ENCODE data around the gene CABP1. TPM values are rescaled to one million over a fixed set of nuclear protein-coding genes. Genes with fewer than 3 reads are reported as not detected.

The CABP1 gene
- total RNA-seq, 4 donors from 2014 or later = 0.51 to 6.4 (median 2.1) TPM; not detected in 1

- Histone ChIP-seq H3K27me3 (no peaks in the 10 kb centered on the region), H3K36me3 (no peaks in the 10 kb centered on the region), H3K4me1 (peaks cover 0 to 7% of the 10 kb centered on the region in 2 donors), H3K27ac (peak overlapping the region; percentile 88 to 89), H3K9me3 (no peaks in the 10 kb centered on the region), H3K4me3 (peak overlapping the region; percentile 39 to 79)
- peak; percentile 22 to 27 for DNase-seq
- intact Hi-C loops (cut with DNase I; ENCODE audit: low total_unique reads) = loop anchor here (5.0 kb wide), 1 partner anchor 64 kb away; no protein-coding TSS in a partner anchor
- no peak for TF ChIP-seq POLR2A (IDR thresholded peaks at IDR 0.05)
- TF ChIP-seq, protein P1, sequence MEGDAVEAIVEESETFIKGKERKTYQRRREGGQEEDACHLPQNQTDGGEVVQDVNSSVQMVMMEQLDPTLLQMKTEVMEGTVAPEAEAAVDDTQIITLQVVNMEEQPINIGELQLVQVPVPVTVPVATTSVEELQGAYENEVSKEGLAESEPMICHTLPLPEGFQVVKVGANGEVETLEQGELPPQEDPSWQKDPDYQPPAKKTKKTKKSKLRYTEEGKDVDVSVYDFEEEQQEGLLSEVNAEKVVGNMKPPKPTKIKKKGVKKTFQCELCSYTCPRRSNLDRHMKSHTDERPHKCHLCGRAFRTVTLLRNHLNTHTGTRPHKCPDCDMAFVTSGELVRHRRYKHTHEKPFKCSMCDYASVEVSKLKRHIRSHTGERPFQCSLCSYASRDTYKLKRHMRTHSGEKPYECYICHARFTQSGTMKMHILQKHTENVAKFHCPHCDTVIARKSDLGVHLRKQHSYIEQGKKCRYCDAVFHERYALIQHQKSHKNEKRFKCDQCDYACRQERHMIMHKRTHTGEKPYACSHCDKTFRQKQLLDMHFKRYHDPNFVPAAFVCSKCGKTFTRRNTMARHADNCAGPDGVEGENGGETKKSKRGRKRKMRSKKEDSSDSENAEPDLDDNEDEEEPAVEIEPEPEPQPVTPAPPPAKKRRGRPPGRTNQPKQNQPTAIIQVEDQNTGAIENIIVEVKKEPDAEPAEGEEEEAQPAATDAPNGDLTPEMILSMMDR (IDR thresholded peaks at IDR 0.05) = no peak
Observed at GRCh38 chr12:120710805-120711296, 70.4 kb downstream of the CABP1 start.

DNA sequence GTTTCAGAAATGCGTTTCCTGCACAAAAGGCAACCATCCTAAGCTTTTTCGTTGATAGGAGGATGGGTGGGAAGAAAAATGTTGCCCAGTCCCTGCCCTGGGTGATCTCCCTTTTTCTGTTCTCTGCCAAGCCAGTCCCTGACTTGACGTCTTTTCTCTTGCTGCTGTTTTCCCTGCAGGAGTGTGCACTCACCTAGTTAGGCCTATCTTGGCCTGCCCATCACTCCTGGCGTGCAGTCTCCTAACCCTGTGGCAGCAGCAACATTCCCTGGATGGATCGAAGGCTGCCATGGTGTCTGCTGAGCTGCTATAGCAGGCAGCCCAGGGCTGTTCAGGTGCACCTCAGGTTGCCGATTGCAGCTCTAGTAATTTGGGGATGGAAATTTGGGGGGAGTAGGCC is 71.0 kb downstream of the CABP1 start:
- peaks cover 0 to 7% of the 10 kb centered on the region in 2 donors for H3K4me1 ChIP-seq
- no peak for DNase-seq
- no peaks in the 10 kb centered on the region for H3K27me3 ChIP-seq
- intact Hi-C loops (cut with DNase I; ENCODE audit: low total_unique reads) = loop anchor here (5.0 kb wide), 1 partner anchor 64 kb away; no protein-coding TSS in a partner anchor
- H3K4me3 ChIP-seq = peak overlapping the region; percentile 39 to 79
- H3K36me3 ChIP-seq = no peaks in the 10 kb centered on the region
- peak overlapping the region; percentile 88 to 89 for H3K27ac ChIP-seq
- H3K9me3 ChIP-seq = no peaks in the 10 kb centered on the region
- TF ChIP-seq, protein P1 (IDR thresholded peaks at IDR 0.05) = no peak
- TF ChIP-seq POLR2A (IDR thresholded peaks at IDR 0.05) = no peak

- DNase-seq = no peak
- peak overlapping the region in 1 of 2 donors; percentile 88 for H3K27ac ChIP-seq
- TF ChIP-seq, protein P1 (IDR thresholded peaks at IDR 0.05) = no peak
- no peak for TF ChIP-seq POLR2A (IDR thresholded peaks at IDR 0.05)
- H3K9me3 ChIP-seq = no peaks in the 10 kb centered on the region
- no peaks in the 10 kb centered on the region for H3K36me3 ChIP-seq
- intact Hi-C loops (cut with DNase I; ENCODE audit: low total_unique reads) = loop anchor here (5.0 kb wide), 1 partner anchor 65 kb away; no protein-coding TSS in a partner anchor
- H3K27me3 ChIP-seq = no peaks in the 10 kb centered on the region
- H3K4me1 ChIP-seq = peaks cover 0 to 7% of the 10 kb centered on the region in 2 donors
- H3K4me3 ChIP-seq = no peak overlapping the region
Observed at GRCh38 chr12:120712610-120713009, 72.2 kb downstream of the CABP1 start.

DNA sequence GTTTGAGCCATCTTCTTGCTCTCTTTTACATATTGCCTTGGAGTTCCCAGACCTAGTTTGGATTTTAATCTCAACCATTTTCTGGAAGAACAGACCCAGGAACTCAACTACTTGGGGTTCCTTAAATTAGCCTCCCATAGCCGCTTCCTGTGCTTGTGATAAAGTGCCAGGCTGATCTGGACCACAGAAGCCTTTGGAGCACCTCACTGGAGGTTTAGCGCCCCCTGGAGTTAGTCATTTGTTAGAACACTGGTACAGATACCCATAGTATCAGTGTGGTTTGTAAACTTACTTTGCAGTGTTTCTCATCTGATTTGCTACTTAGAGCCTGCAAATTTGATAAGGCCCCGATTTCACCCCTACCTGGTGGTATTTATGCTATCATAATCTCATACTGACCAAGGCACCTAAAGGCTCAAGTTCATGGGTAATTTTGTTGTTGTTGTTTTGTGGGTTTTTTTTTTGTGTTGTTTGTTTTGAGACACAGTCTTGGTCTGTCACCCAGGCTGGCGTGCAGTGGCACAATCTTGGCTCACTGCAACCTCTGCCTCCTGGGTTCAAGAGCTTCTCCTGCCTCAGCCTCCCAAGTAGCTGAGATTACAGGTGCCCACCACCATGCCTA is 73.5 kb downstream of the CABP1 start:
- TF ChIP-seq, protein P1 (IDR thresholded peaks at IDR 0.05) = peak; percentile 72 to 87 (median 83)
- TF ChIP-seq POLR2A (IDR thresholded peaks at IDR 0.05) = no peak
- Histone ChIP-seq H3K27ac (no peak overlapping the region), H3K36me3 (no peaks in the 10 kb centered on the region), H3K9me3 (no peaks in the 10 kb centered on the region), H3K27me3 (no peaks in the 10 kb centered on the region), H3K4me3 (no peak overlapping the region), H3K4me1 (peaks cover 0 to 7% of the 10 kb centered on the region in 2 donors)
- intact Hi-C loops (cut with DNase I; ENCODE audit: low total_unique reads) = loop anchor here (5.0 kb wide), 1 partner anchor 67 kb away; no protein-coding TSS in a partner anchor
- peak; percentile 46 to 79 for DNase-seq

Other genes starting within 250 kb of the CABP1 start
- 100 to 1,000 TPM; 196 to 524 (median 201) TPM for gene COX6A1, start 202.5 kb upstream of the CABP1 start, total RNA-seq
- 10 to 100 TPM in 2 of 4 donors, 1 to 10 TPM in 2; 1.2 to 16.8 (median 8.0) TPM for gene TRIAP1, start 194.2 kb upstream of the CABP1 start, total RNA-seq
- gene GATC, start 194.2 kb upstream of the CABP1 start, total RNA-seq = 10 to 100 TPM; 11.8 to 31.9 (median 18.3) TPM
- gene SRSF9, start 170.9 kb upstream of the CABP1 start, total RNA-seq = 100 to 1,000 TPM in 2 of 4 donors, 10 to 100 TPM in 2; 10.5 to 150 (median 91.1) TPM
- 100 to 1,000 TPM; 239 to 457 (median 291) TPM for gene DYNLL1, start 144.5 kb upstream of the CABP1 start, total RNA-seq
- gene COQ5, start 111.5 kb upstream of the CABP1 start, total RNA-seq = 100 to 1,000 TPM in 1 of 4 donors, 10 to 100 TPM in 3; 18.5 to 117 (median 25.9) TPM
- gene RNF10, start 106.3 kb upstream of the CABP1 start, total RNA-seq = 100 to 1,000 TPM in 2 of 4 donors, 10 to 100 TPM in 2; 53.8 to 169 (median 103) TPM
- gene POP5, start 59.2 kb upstream of the CABP1 start, total RNA-seq = 10 to 100 TPM in 2 of 4 donors, 1 to 10 TPM in 1, under 1 TPM in 1; 0.59 to 32.2 (median 18.0) TPM
- gene MLEC, start 46.5 kb downstream of the CABP1 start, total RNA-seq = 100 to 1,000 TPM in 1 of 4 donors, 10 to 100 TPM in 3; 15.6 to 108 (median 53.5) TPM
- 10 to 100 TPM; 13.8 to 44.8 (median 32.1) TPM for gene UNC119B, start 69.8 kb downstream of the CABP1 start, total RNA-seq
- gene ACADS, start 85.2 kb downstream of the CABP1 start, total RNA-seq = 10 to 100 TPM in 3 of 4 donors, 1 to 10 TPM in 1; 1.2 to 46.1 (median 13.9) TPM